Mucosa of descending colon (tissue), 3 donors: ENCODE data around the gene ANO4. TPM values are rescaled to one million over a fixed set of nuclear protein-coding genes. Genes with fewer than 3 reads are reported as not detected.

Experiments
- ATAC-seq: fragments of 200-7000 bp; cut with Tn5 transposase; one replicate; pipeline ENCODE4 v1.9.1; 2020; ENCODE audit warnings: mild to moderate bottlenecking, moderate library complexity
- DNase-seq, 3 donors: peaks; one replicate each; pipeline ENCODE4 v3.0.0-alpha.2; 2020
- H3K36me3 ChIP-seq: fragments of 200-600 bp; one replicate; pipeline ENCODE4 v1.8.0; 2021; ENCODE audit warnings: low read depth, mild to moderate bottlenecking
- H3K4me1 ChIP-seq: fragments of 200-600 bp; one replicate; pipeline ENCODE4 v1.8.0; 2021; ENCODE audit warnings: low read depth, mild to moderate bottlenecking
- H3K4me3 ChIP-seq: fragments of 200-600 bp; one replicate; pipeline ENCODE4 v1.8.0; 2021; ENCODE audit warnings: mild to moderate bottlenecking
- H3K9me3 ChIP-seq: fragments of 200-600 bp; one replicate; pipeline ENCODE4 v1.8.0; 2021; ENCODE audit warnings: mild to moderate bottlenecking
- intact Hi-C, 2 donors: fragments of 100-400 bp; cut with DNase I in 1 of 2; cut with micrococcal nuclease in 1 of 2; formaldehyde crosslinking; loops; one replicate each; pipeline versions ENCODE4 v1.11.0 to v1.11.1; 2022; cut with DNase I, micrococcal nuclease
- total RNA-seq, 3 donors: library from RNA; stranded (reverse); fragmentation: NEBNext Ultra II Directional in 2 of 3; extraction: Animal tissue kit (Norgen Biotek cat#: 25700) in 2 of 3; gene quantifications; one replicate each; pipeline versions ENCODE4 v1.2.1 to v1.2.4, GENCODE V29; 2021 to 2023
- TF ChIP-seq, protein P1 (sequence below): fragments of 200-600 bp; IDR thresholded peaks from one replicate; pipeline ENCODE4 v1.8.0; 2022; ENCODE audit warnings: antibody characterized with exemption, mild to moderate bottlenecking
- donor health status: DM: no; HTN: no; CAD: no; lungs with moderate emphysema.
- donor health status: DM: no; HTN: no; CAD: no.
- donor health status: DM: no; HTN: yes; CAD: no.

ANO4 gene
- total RNA-seq, 3 donors from 2014 or later = 0.13 to 1.9 (median 0.14) TPM

DNA sequence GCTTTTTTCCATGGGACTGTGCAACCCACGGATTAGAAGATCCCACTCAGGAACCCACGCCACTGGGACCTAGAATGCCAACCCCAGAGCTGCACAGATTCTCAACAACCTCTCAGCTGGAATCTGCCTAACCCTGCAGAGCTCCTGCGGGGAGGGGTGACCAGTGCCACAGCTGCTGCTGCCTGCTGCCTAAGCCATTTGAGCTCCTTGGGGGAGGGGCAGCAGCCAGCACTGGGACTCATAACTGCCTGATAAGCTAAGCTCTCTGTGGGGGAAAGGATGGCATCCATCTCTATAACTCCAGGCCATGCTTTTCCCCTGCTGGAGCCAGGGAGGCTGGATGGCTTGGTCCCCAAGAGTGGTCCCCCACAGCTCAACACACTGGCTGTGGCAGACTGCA, 232.6 kb downstream of the ANO4 start:
- ATAC-seq = no peak
- intact Hi-C loops = no loop called here
- Histone ChIP-seq H3K9me3 (peaks cover 7% of the 10 kb centered on the region), H3K4me3 (no peak overlapping the region), H3K36me3 (no peaks in the 10 kb centered on the region), H3K4me1 (no peaks in the 10 kb centered on the region)
- TF ChIP-seq, protein P1, sequence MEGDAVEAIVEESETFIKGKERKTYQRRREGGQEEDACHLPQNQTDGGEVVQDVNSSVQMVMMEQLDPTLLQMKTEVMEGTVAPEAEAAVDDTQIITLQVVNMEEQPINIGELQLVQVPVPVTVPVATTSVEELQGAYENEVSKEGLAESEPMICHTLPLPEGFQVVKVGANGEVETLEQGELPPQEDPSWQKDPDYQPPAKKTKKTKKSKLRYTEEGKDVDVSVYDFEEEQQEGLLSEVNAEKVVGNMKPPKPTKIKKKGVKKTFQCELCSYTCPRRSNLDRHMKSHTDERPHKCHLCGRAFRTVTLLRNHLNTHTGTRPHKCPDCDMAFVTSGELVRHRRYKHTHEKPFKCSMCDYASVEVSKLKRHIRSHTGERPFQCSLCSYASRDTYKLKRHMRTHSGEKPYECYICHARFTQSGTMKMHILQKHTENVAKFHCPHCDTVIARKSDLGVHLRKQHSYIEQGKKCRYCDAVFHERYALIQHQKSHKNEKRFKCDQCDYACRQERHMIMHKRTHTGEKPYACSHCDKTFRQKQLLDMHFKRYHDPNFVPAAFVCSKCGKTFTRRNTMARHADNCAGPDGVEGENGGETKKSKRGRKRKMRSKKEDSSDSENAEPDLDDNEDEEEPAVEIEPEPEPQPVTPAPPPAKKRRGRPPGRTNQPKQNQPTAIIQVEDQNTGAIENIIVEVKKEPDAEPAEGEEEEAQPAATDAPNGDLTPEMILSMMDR = no peak
- no peak for DNase-seq

DNA sequence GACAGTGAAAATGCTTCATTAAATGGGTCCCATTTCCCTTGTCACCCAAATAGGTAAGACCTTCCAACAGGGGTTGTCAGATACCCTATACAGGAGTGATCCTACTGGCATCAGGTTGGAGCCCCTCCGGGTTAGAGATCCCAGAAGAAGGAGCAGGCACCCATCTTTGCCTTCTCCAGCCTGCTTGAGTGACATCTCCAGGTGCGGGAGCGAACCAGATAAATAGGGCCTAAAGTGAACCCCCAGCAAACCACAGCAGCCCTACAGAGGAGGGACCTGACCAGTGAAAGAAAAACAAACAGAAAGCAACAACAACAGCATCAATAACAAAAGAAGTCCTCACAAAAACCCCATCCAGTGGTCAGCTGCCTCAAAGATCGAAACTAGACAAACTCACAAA, 233.2 kb downstream of the ANO4 start:
- TF ChIP-seq, protein P1 = no peak
- Histone ChIP-seq H3K9me3 (peaks cover 7% of the 10 kb centered on the region), H3K36me3 (no peaks in the 10 kb centered on the region), H3K4me1 (no peaks in the 10 kb centered on the region), H3K4me3 (no peak overlapping the region)
- ATAC-seq = no peak
- DNase-seq = no peak
- intact Hi-C loops = no loop called here

DNA sequence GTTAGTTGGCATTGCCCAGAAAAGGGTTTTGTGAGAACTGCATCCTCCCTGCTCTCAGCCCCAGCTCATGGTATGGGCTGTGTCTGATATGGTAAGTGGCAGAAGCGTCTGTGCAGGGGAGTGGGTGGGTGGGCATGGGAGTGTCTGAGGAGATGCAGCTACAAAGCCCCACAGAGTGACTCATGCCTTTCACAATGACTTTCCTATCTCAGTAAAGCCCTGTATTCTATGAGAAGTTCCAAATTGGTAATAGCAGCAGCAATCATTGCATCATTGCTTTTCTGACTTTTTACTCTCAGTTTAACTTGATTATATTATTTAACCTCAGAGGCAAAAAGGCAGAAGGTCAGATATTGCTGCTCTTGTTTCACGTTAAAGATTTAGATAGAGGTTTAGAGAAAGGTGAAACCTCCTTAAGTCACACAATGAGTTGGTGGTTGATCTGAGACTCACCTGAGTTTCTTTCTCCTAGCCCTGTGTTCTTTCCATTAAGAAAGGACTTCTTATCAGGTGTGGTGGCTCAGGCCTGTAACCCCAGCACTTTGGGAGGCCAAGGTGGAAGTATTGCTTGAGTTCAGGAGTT, 243.8 kb downstream of the ANO4 start:
- DNase-seq = no peak
- ATAC-seq = no peak
- Histone ChIP-seq H3K36me3 (no peaks in the 10 kb centered on the region), H3K9me3 (no peaks in the 10 kb centered on the region), H3K4me1 (no peaks in the 10 kb centered on the region), H3K4me3 (no peak overlapping the region)
- TF ChIP-seq, protein P1 = no peak
- intact Hi-C loops = no loop called here

DNA sequence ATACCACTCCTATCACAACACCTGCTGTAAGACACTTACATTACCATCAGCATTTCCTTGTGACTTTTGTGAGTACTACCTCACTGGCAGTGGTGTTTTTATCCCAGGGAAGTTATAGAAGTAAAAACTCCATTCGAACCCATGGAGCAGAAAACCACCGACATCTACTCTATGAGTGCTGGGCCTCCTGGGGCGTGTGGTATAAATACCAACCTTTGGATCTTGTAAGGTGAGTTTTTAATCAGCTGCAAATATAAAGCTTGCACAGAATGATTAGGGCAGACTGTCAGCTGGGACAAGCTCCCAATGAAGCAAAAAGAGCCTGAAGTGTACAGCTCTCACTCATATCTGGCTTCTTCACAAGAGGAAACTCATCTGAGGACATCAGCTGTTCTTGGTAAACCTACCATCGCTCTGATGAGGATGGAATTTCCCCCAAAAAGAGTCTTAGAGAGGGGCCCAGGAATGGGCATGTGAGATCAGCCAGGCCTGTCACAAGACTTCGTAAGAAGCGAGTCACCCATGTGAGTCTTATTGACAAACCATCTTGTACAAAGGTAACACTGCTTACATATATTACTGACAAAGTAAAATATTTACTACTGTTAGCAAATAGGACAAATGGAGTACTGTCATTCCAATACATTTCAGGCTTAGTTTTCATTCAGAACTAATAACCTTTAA, 245.4 kb downstream of the ANO4 start:
- Histone ChIP-seq H3K4me1 (no peaks in the 10 kb centered on the region), H3K9me3 (no peaks in the 10 kb centered on the region), H3K4me3 (no peak overlapping the region), H3K36me3 (no peaks in the 10 kb centered on the region)
- intact Hi-C loops = no loop called here
- TF ChIP-seq, protein P1 = no peak
- no peak for DNase-seq
- ATAC-seq = peak; percentile 53

DNA sequence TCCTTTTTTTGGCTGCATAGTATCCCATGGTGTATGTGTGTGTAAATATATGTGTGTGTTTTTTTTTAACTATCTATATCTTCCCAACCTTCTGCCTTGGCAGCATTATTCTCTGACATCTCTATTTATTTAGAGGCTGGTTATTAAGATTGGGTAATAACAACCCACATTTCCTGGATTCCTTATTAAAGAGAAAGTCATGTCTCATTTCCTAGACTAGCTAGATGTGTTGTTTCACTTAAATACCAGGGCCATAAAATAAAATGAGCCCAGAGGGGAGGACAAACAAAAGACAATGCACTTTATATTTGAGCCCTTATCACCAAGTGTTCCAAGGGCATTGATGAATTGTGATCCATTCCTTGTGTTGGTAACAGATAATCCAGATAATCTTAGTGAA, 246.4 kb downstream of the ANO4 start:
- H3K4me3 ChIP-seq = no peak overlapping the region
- intact Hi-C loops = no loop called here
- TF ChIP-seq, protein P1 = no peak
- no peaks in the 10 kb centered on the region for H3K36me3 ChIP-seq
- no peaks in the 10 kb centered on the region for H3K4me1 ChIP-seq
- DNase-seq (no peak), ATAC-seq (no peak)
- no peaks in the 10 kb centered on the region for H3K9me3 ChIP-seq
